Tibial nerve (tissue), 3 donors: ENCODE data around the gene GASK1A.

Source experiments
- CTCF ChIP-seq, 5 experiments: fragments of 200-600 bp in 3 of 5; fragments of 450-650 bp in 2 of 5; sonication (generic) in 3 of 5; IDR thresholded peaks; one replicate each; pipeline ENCODE4 v1.5.1; 2016 to 2019; ENCODE audit warnings: antibody characterized with exemption in 5 of 5, mild to moderate bottlenecking in 3 of 5, moderate library complexity in 2 of 5
- POLR2A ChIP-seq, 2 donors: fragments of 450-650 bp; IDR thresholded peaks; one replicate each; pipeline ENCODE4 v1.6.1; 2017; ENCODE audit warnings: antibody characterized with exemption in 2 of 2, mild to moderate bottlenecking in 2 of 2, moderate library complexity in 2 of 2

GRCh38 chr3:43074482-43074881, 95.4 kb downstream of the GASK1A start:
- TF ChIP-seq CTCF (IDR thresholded peaks at IDR 0.05) (no peak), POLR2A (IDR thresholded peaks at IDR 0.05) (no peak)
